Esophagus muscularis mucosa (tissue), 3 donors: ENCODE data around the gene DNAL1.

Experiments used
- POLR2A ChIP-seq: fragments of 450-650 bp; IDR thresholded peaks from one replicate; pipeline ENCODE4 v1.6.1; 2017; ENCODE audit warnings: antibody characterized with exemption, moderate library complexity, mild to moderate bottlenecking, low read depth
- TF ChIP-seq, protein P1 (sequence below), 3 experiments: fragments of 200-600 bp in 2 of 3; fragments of 450-650 bp in 1 of 3; sonication (generic) in 2 of 3; IDR thresholded peaks; one replicate each; pipeline ENCODE4 v1.5.1; 2017 to 2019; ENCODE audit warnings: antibody characterized with exemption in 3 of 3, mild to moderate bottlenecking in 2 of 3, moderate library complexity in 1 of 3

DNA sequence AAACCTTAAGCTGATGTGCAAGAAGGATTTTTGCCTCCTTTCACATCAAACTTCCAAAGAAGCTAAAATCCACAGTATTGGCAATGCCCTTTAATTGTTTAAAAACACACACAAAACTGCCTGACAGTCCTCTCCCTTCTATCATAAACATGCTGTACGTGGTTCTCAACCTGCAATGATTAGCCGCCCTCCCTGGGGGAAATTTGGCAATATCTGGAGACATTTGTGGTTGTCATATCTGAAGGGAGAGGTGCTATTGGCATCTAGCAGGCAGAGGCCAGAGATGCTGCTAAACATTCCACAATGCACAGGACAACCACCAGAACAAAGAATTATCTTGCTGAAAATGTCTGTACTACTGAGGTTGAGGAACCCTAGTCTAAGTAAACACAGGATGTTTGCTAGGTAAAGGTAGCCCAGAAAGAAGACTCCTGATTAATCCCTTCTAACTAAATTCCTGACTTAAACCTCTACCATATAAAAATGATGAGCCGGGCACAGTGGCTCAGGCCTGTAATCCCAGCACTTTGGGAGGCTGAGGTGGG lies 31.3 kb upstream of the DNAL1 start:
- TF ChIP-seq, protein P1, sequence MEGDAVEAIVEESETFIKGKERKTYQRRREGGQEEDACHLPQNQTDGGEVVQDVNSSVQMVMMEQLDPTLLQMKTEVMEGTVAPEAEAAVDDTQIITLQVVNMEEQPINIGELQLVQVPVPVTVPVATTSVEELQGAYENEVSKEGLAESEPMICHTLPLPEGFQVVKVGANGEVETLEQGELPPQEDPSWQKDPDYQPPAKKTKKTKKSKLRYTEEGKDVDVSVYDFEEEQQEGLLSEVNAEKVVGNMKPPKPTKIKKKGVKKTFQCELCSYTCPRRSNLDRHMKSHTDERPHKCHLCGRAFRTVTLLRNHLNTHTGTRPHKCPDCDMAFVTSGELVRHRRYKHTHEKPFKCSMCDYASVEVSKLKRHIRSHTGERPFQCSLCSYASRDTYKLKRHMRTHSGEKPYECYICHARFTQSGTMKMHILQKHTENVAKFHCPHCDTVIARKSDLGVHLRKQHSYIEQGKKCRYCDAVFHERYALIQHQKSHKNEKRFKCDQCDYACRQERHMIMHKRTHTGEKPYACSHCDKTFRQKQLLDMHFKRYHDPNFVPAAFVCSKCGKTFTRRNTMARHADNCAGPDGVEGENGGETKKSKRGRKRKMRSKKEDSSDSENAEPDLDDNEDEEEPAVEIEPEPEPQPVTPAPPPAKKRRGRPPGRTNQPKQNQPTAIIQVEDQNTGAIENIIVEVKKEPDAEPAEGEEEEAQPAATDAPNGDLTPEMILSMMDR (IDR thresholded peaks at IDR 0.05), result no peak
- TF ChIP-seq POLR2A, result no peak
